ENCODE measurements around the gene PSME3IP1.
A peak's percentile ranks its signal among the peaks of the same experiment; 100 is the strongest.
"Not testable (repeated sequence)": the region's sequence is repeated elsewhere in the genome, so short reads cannot be mapped to it uniquely, and the experiment has no call there.

The PSME3IP1 gene

DNA sequence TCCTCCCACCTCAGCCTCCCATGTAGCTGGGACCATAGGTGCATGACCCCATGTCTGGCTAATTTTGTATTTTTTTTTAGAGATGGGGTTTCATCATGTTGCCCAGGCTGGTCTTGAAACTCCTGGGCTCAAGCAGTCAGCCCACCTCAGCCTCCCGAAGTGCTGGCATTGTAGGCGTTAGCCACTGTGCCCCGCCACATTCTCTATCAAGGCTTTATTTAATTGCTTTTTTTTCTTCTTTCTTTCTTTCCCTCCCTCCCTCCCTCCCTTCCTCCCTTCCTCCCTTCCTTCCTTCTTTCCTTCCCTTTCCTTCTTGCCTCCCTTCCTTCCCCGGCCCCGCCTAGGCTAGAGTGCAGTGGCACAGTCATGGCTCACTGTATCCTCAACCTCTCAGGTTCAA lies 23.9 kb upstream of the PSME3IP1 start:
- DNase-seq (ENCODE audit: low read depth) = no peak
- no peak overlapping the region for H3K4me3 ChIP-seq (ENCODE audit: low read length)
- TF ChIP-seq CTCF (IDR thresholded peaks at IDR 0.05; ENCODE audit: insufficient read depth, low read depth, low read length, missing control alignments) = no peak

GRCh38 chr16:57208926-57209325 lies 23.1 kb upstream of the PSME3IP1 start:
- TF ChIP-seq CTCF (IDR thresholded peaks at IDR 0.05; ENCODE audit: insufficient read depth, low read depth, low read length, missing control alignments) = no peak
- H3K4me3 ChIP-seq (ENCODE audit: low read length) = no peak overlapping the region
- DNase-seq (ENCODE audit: low read depth) = no peak

GRCh38 chr16:57204675-57205074 lies 18.8 kb upstream of the PSME3IP1 start:
- no peak overlapping the region for H3K4me3 ChIP-seq (ENCODE audit: low read length)
- DNase-seq (ENCODE audit: low read depth) = no peak
- peak; percentile 12 for TF ChIP-seq CTCF (IDR thresholded peaks at IDR 0.05; ENCODE audit: insufficient read depth, low read depth, low read length, missing control alignments)

DNA sequence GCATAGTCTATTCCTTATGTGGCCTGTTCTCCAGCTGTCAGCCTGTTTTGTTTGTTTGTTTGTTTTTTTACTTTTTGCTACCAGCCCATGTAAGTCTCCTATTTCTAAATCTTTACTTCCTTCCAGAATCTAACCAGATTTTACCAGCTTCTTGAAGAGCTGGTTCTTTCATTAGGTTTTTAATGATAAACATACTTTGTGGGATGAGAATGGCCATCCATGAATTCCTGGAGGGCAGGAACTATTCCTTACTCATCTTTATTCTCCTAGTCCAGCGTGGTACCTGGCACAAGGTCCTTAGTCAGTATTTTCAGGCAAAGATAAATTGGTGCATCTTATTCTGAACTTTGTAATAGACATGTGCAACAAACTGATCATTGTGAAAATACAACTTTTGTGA lies 17.6 kb upstream of the PSME3IP1 start:
- no peak for DNase-seq (ENCODE audit: low read depth)
- no peak for TF ChIP-seq CTCF (IDR thresholded peaks at IDR 0.05; ENCODE audit: insufficient read depth, low read depth, low read length, missing control alignments)
- no peak overlapping the region for H3K4me3 ChIP-seq (ENCODE audit: low read length)

DNA sequence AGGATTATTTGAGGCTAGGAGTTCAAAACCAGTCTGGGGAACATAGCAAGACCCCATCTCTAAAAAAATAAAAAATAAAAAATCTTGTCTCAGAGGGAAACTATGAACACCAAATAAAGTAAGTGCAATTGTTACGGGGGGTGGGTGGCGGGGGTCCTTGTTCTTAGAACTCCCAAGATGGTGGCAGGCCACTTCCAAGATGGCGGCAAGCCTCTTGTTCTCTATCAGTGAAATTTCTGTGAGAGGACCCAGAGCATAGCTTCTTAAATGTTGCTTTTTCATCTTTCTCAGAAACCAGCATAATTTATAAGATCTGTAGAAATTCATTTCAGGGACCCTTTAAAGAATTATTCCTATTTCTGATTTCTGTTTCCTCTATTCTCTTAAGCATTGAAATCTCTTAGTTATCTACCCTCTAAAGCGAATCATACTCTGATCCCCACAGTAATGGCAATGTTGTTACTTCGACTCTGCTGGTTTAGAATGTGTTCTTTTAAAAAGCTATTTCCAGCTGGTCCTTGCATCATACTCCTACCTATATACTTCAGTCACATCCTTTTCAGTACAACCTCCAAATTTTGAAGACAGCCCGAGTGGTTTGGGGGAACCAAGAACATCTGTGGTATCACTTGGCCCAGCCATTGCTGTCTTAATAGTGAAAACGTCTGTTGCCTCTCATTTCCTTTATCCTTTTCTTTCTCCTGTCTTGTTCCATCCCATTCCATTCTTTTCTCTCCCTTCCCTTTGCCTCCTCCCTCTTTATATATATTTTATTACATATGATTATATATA lies 16.5 kb upstream of the PSME3IP1 start:
- no peak overlapping the region for H3K4me3 ChIP-seq (ENCODE audit: low read length)
- TF ChIP-seq CTCF (IDR thresholded peaks at IDR 0.05; ENCODE audit: insufficient read depth, low read depth, low read length, missing control alignments) = no peak
- DNase-seq (ENCODE audit: low read depth) = no peak

- DNase-seq (ENCODE audit: low read depth); H3K4me3 ChIP-seq (ENCODE audit: low read length): not testable (repeated sequence)
Measured at GRCh38 chr16:57200926-57201325, 15.1 kb upstream of the PSME3IP1 start.

GRCh38 chr16:57200321-57200720 lies 14.5 kb upstream of the PSME3IP1 start:
- H3K4me3 ChIP-seq (ENCODE audit: low read length); DNase-seq (ENCODE audit: low read depth): not testable (repeated sequence)

DNA sequence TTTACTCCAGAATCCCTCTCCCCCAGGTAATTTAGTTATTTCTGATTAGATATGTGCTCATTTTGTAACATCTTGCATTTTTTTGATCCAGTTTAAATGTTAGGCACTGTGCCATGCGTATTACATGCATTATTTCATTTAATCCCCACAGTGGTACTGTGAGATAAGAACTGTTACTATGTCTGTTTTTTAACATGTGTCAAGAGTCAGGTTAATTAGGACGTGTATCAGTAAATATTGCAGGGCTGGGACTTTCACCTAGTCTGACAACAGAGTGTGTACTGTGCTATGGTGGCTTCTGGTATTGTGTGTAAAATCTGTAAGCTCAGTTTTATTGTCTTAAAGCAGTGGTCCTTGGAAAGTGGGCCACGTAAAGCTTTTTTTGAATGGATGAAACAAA lies 10.9 kb upstream of the PSME3IP1 start:
- no peak for DNase-seq (ENCODE audit: low read depth)
- no peak for TF ChIP-seq CTCF (IDR thresholded peaks at IDR 0.05; ENCODE audit: insufficient read depth, low read depth, low read length, missing control alignments)
- no peak overlapping the region for H3K4me3 ChIP-seq (ENCODE audit: low read length)
